B cell (primary cell): ENCODE measurements around the gene PLCZ1. TPM values are rescaled to one million over a fixed set of nuclear protein-coding genes. Genes with fewer than 3 reads are reported as not detected.

Experiments used
- ATAC-seq: fragments of 200-7000 bp; cut with Tn5 transposase; one replicate; pipeline ENCODE4 v1.10.0; 2021; ENCODE audit warnings: low read depth, mild to moderate bottlenecking, moderate number of reproducible peaks, moderate library complexity
- CTCF ChIA-PET: fragments of 350-600 bp; sonication (Branson Sonifier 250); formaldehyde crosslinking; loops from one replicate; lab custom pipeline; 2021; ENCODE audit warnings: antibody characterized with exemption, inconsistent platforms; lab: Charles Lee
- POLR2A ChIA-PET: fragments of 350-600 bp; sonication (Branson Sonifier 250); formaldehyde crosslinking; loops from one replicate; lab custom pipeline; 2021; ENCODE audit warnings: antibody characterized with exemption; lab: Charles Lee
- DNase-seq: peaks from one replicate; pipeline ENCODE4 v3.0.0; 2013
- H2AFZ ChIP-seq: 2 replicates; pipeline ENCODE4 v1.6.1; 2012; ENCODE audit warnings: mild to moderate bottlenecking, low read depth, low read length; ENCODE audit not compliant: insufficient read depth, poor library complexity, severe bottlenecking
- H3K27ac ChIP-seq, 2 donors: 1 replicate in 1 of 2; 2 replicates in 1 of 2; pipeline ENCODE4 v1.5.1; 2012 to 2013; ENCODE audit warnings: low read length in 2 of 2, mild to moderate bottlenecking in 2 of 2, moderate library complexity in 1 of 2
- H3K27me3 ChIP-seq, 4 experiments: fragments of 200-600 bp in 1 of 4; sonication (generic) in 1 of 4; replicated peaks in 1 of 4; 1 replicate in 2 of 4; 2 replicates in 2 of 4; pipeline versions ENCODE4 v1.6.1 to v1.7.0; 2013 to 2016; ENCODE audit warnings: low read length in 3 of 4, mild to moderate bottlenecking in 2 of 4, mixed read lengths in 1 of 4, moderate library complexity in 1 of 4; ENCODE audit not compliant: insufficient read depth in 4 of 4, control insufficient read depth in 3 of 4; ENCODE audit errors: control extremely low read depth in 1 of 4
- H3K36me3 ChIP-seq, 2 experiments: replicated peaks in 1 of 2; 1 replicate in 1 of 2; 2 replicates in 1 of 2; pipeline versions ENCODE4 v1.6.1 to v1.7.1; 2013; ENCODE audit warnings: low read length in 1 of 2; ENCODE audit not compliant: insufficient read depth in 2 of 2, control insufficient read depth in 1 of 2; ENCODE audit errors: control extremely low read depth in 1 of 2, extremely low read depth in 1 of 2
- H3K4me1 ChIP-seq, 2 donors: fragments of 200-600 bp in 1 of 2; sonication (generic) in 1 of 2; 1 replicate in 1 of 2; 2 replicates in 1 of 2; pipeline versions ENCODE4 v1.5.1 to v1.6.1; 2013 to 2017; ENCODE audit warnings: low read length in 2 of 2; ENCODE audit not compliant: control insufficient read depth in 2 of 2, insufficient read depth in 2 of 2
- H3K4me2 ChIP-seq: replicated peaks from 2 replicates; pipeline ENCODE3; 2012; ENCODE audit warnings: mild to moderate bottlenecking, low read depth, low read length; ENCODE audit not compliant: poor library complexity, severe bottlenecking
- H3K4me3 ChIP-seq, 5 experiments: fragments of 200-600 bp in 1 of 5; sonication (generic) in 1 of 5; 1 replicate in 3 of 5; 2 replicates in 2 of 5; pipeline versions ENCODE4 v1.5.1 to v1.7.0; 2011 to 2016; ENCODE audit warnings: low read length in 4 of 5, mild to moderate bottlenecking in 4 of 5, low read depth in 2 of 5, control low read depth in 1 of 5, moderate library complexity in 1 of 5; ENCODE audit not compliant: insufficient read depth in 1 of 5; ENCODE audit errors: control extremely low read depth in 1 of 5, extremely low read depth in 1 of 5
- H3K79me2 ChIP-seq: fragments of 200-600 bp; sonication (generic); one replicate; pipeline ENCODE4 v1.6.0; 2016; ENCODE audit warnings: low read length; ENCODE audit not compliant: control insufficient read depth, insufficient read depth
- H3K9ac ChIP-seq: fragments of 200-600 bp; sonication (generic); 2 replicates; pipeline ENCODE4 v1.6.1; 2017; ENCODE audit warnings: mild to moderate bottlenecking, low read length, moderate library complexity
- H3K9me3 ChIP-seq, 3 donors: one replicate each; pipeline versions ENCODE4 v1.6.1 to v1.7.1; 2013; ENCODE audit warnings: low read length in 2 of 3; ENCODE audit not compliant: control insufficient read depth in 2 of 3, insufficient read depth in 1 of 3; ENCODE audit errors: control extremely low read depth in 1 of 3
- H4K20me1 ChIP-seq: 2 replicates; pipeline ENCODE4 v1.6.0; 2012; ENCODE audit warnings: mild to moderate bottlenecking, low read length; ENCODE audit not compliant: insufficient read depth, control insufficient read depth, poor library complexity, severe bottlenecking
- H3K27ac Mint-ChIP-seq: one replicate; pipeline ENCODE4 v1.8.0; 2021; ENCODE audit warnings: mixed read lengths
- H3K27me3 Mint-ChIP-seq: one replicate; pipeline ENCODE4 v1.8.0; 2021; ENCODE audit warnings: mixed read lengths
- H3K4me1 Mint-ChIP-seq: one replicate; pipeline ENCODE4 v1.8.0; 2021; ENCODE audit warnings: mixed read lengths
- H3K4me3 Mint-ChIP-seq: one replicate; pipeline ENCODE4 v1.8.0; 2021; ENCODE audit warnings: mixed read lengths
- H3K9me3 Mint-ChIP-seq: one replicate; pipeline ENCODE4 v1.8.0; 2022; ENCODE audit warnings: mixed read lengths; ENCODE audit not compliant: insufficient read depth
- CTCF ChIP-seq: fragments of 200-600 bp; IDR thresholded peaks from one replicate; pipeline ENCODE4 v1.8.0; 2022; ENCODE audit warnings: antibody characterized with exemption, mild to moderate bottlenecking
- EZH2 ChIP-seq: IDR thresholded peaks from 2 replicates; pipeline ENCODE4 v1.6.1; 2012; ENCODE audit warnings: borderline replicate concordance, low read depth, mild to moderate bottlenecking, moderate library complexity, low read length; ENCODE audit not compliant: insufficient read depth, poor library complexity, severe bottlenecking
- WGBS: methylation state at CpG from one replicate; pipeline ENCODE4 v1.1.5; 2013; ENCODE audit warnings: missing lambda C conversion rate; ENCODE audit not compliant: insufficient coverage; 5-methylcytosine and 5-hydroxymethylcytosine counted together
- intact Hi-C: fragments of 100-400 bp; cut with micrococcal nuclease; formaldehyde crosslinking; loops from one replicate; pipeline ENCODE4 v1.10.0; 2022
- polyA plus RNA-seq: library from polyadenylated mRNA; depleted of rRNA; stranded (reverse); fragments of >200 nt; gene quantifications from 2 replicates; pipeline ENCODE4 v1.2.3, GENCODE V29; 2012
- total RNA-seq, 2 donors: library from RNA; stranded (reverse); fragments of 120-200 nt in 1 of 2; gene quantifications; 1 replicate in 1 of 2; 2 replicates in 1 of 2; pipeline versions ENCODE4 v1.2.3 to v1.2.4, GENCODE V29; 2013 to 2022

The PLCZ1 gene
- total and polyA plus RNA-seq, 2 donors (not counting 1 experiment from before 2014, with no cell fraction given): not detected

- no peak for TF ChIP-seq EZH2
- no peak for TF ChIP-seq CTCF
- Histone ChIP-seq H3K27me3 (no peaks in the 10 kb centered on the region), H2AFZ (no peak overlapping the region), H3K36me3 (no peaks in the 10 kb centered on the region), H3K79me2 (no peaks in the 10 kb centered on the region), H4K20me1 (no peaks in the 10 kb centered on the region), H3K4me1 (no peaks in the 10 kb centered on the region), H3K27ac (no peak overlapping the region), H3K4me2 (no peak overlapping the region), H3K9me3 (peaks cover 0 to 5% (median 0%) of the 10 kb centered on the region in 3 donors), H3K4me3 (no peak overlapping the region), H3K9ac (no peak overlapping the region)
- CTCF ChIA-PET: no interaction called here
- Mint-ChIP-seq H3K9me3 (no peaks in the 10 kb centered on the region), H3K27ac (no peak overlapping the region), H3K27me3 (no peaks in the 10 kb centered on the region), H3K4me1 (no peaks in the 10 kb centered on the region), H3K4me3 (no peak overlapping the region)
- POLR2A ChIA-PET: no interaction called here
- intact Hi-C loops: no loop called here
- no peak for DNase-seq
- WGBS: 40% methylated on average over 2 of the region's 6 CpGs
- no peak for ATAC-seq
Observed at GRCh38 chr12:18752280-18752920, 14.6 kb upstream of the PLCZ1 start.

GRCh38 chr12:18751866-18752265 is 14.1 kb upstream of the PLCZ1 start:
- H3K79me2 ChIP-seq: no peaks in the 10 kb centered on the region
- DNase-seq (no peak), ATAC-seq (no peak)
- peaks cover 0 to 5% (median 0%) of the 10 kb centered on the region in 3 donors for H3K9me3 ChIP-seq
- H3K36me3 ChIP-seq: no peaks in the 10 kb centered on the region
- intact Hi-C loops: no loop called here
- H3K27ac Mint-ChIP-seq: no peak overlapping the region
- H3K9ac ChIP-seq: no peak overlapping the region
- no CpG with 5 or more reads among the region's 2 CpGs for WGBS
- H3K27ac ChIP-seq: no peak overlapping the region
- H3K27me3 ChIP-seq: no peaks in the 10 kb centered on the region
- no peak overlapping the region for H3K4me3 Mint-ChIP-seq
- ChIA-PET POLR2A (no interaction called here), CTCF (no interaction called here)
- H4K20me1 ChIP-seq: no peaks in the 10 kb centered on the region
- no peaks in the 10 kb centered on the region for H3K27me3 Mint-ChIP-seq
- H2AFZ ChIP-seq: no peak overlapping the region
- H3K9me3 Mint-ChIP-seq: no peaks in the 10 kb centered on the region
- TF ChIP-seq EZH2 (no peak), CTCF (no peak)
- no peaks in the 10 kb centered on the region for H3K4me1 ChIP-seq
- no peak overlapping the region for H3K4me2 ChIP-seq
- no peaks in the 10 kb centered on the region for H3K4me1 Mint-ChIP-seq
- no peak overlapping the region for H3K4me3 ChIP-seq
